Upper lobe of right lung (tissue), 1 donor: Measurements from ENCODE around the gene AMDHD2. TPM values are rescaled to one million over a fixed set of nuclear protein-coding genes. Genes with fewer than 3 reads are reported as not detected.
A peak's percentile ranks its signal among the peaks of the same experiment; 100 is the strongest.

Experiments
- ATAC-seq: fragments of 200-7000 bp; cut with Tn5 transposase; one replicate; pipeline ENCODE4 v1.9.1; 2020; ENCODE audit warnings: mild to moderate bottlenecking, moderate library complexity
- DNase-seq: peaks from one replicate; pipeline ENCODE4 v3.0.0-alpha.2; 2020
- H3K27ac ChIP-seq: fragments of 200-600 bp; one replicate; pipeline ENCODE4 v1.8.0; 2022
- H3K27me3 ChIP-seq: fragments of 200-600 bp; one replicate; pipeline ENCODE4 v1.8.0; 2022; ENCODE audit warnings: mild to moderate bottlenecking
- H3K36me3 ChIP-seq: fragments of 200-600 bp; one replicate; pipeline ENCODE4 v1.8.0; 2022
- H3K4me1 ChIP-seq: fragments of 200-600 bp; one replicate; pipeline ENCODE4 v1.8.0; 2022
- H3K4me3 ChIP-seq: fragments of 200-600 bp; one replicate; pipeline ENCODE4 v1.8.0; 2022; ENCODE audit warnings: mild to moderate bottlenecking
- H3K9me3 ChIP-seq: fragments of 200-600 bp; one replicate; pipeline ENCODE4 v1.8.0; 2022
- intact Hi-C: fragments of 100-400 bp; cut with DNase I; formaldehyde crosslinking; loops from one replicate; pipeline ENCODE4 v1.11.0; 2022
- total RNA-seq: library from RNA; stranded (reverse); fragmentation: NEBNext Ultra II Directional; extraction: Animal tissue kit (Norgen Biotek cat#: 25700); gene quantifications from one replicate; pipeline ENCODE4 v1.2.1, GENCODE V29; 2021
- TF ChIP-seq, protein P1 (sequence below): fragments of 200-600 bp; IDR thresholded peaks from one replicate; pipeline ENCODE4 v1.8.0; 2022; ENCODE audit warnings: antibody characterized with exemption
- donor health status: DM: no; HTN: yes; CAD: no; lungs with severe emphysema.

AMDHD2 gene
- total RNA-seq, 1 donor from 2014 or later, result 61.7 TPM

DNA sequence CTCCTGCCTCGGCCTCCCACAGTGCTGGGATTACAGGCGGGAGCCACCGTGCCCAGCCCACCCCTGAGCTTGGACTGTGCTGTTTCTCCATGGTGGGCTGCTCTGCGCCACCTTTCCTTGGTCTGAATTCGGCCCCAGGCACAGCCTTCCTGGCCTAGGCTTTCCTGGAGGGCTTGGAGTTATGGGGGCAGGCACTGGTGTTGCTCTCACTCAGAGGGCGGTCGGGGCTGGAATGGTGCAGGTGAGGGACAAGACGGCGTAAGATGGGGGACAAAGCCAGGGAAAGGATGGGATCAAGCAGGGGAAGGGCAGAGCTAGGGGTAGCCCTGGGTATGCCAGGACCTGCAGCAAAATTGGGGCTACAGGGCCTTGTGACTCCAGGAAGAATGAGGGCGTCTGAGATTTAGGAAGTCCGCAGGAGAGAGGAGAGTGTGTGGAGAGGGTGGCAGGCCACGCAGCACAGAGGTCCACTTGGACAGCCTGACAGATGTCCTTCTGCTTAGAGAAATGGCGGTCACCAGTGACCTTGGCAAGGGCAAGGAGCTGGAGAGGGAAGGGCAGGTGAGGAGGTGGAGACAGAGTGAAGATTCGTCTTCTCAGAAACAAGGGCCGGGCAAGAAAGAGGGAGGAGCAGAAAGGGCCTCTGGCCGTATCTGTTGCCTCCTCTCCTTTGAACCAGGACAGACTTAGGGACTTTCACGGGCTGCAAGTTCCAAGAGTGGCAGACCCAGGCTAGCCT, 8.0 kb upstream of the AMDHD2 start:
- H3K4me3 ChIP-seq, result no peak overlapping the region
- no peaks in the 10 kb centered on the region for H3K27me3 ChIP-seq
- H3K9me3 ChIP-seq, result no peaks in the 10 kb centered on the region
- peaks cover 36% of the 10 kb centered on the region for H3K4me1 ChIP-seq
- H3K27ac ChIP-seq, result no peak overlapping the region
- H3K36me3 ChIP-seq, result no peaks in the 10 kb centered on the region
- DNase-seq, result no peak
- TF ChIP-seq, protein P1, sequence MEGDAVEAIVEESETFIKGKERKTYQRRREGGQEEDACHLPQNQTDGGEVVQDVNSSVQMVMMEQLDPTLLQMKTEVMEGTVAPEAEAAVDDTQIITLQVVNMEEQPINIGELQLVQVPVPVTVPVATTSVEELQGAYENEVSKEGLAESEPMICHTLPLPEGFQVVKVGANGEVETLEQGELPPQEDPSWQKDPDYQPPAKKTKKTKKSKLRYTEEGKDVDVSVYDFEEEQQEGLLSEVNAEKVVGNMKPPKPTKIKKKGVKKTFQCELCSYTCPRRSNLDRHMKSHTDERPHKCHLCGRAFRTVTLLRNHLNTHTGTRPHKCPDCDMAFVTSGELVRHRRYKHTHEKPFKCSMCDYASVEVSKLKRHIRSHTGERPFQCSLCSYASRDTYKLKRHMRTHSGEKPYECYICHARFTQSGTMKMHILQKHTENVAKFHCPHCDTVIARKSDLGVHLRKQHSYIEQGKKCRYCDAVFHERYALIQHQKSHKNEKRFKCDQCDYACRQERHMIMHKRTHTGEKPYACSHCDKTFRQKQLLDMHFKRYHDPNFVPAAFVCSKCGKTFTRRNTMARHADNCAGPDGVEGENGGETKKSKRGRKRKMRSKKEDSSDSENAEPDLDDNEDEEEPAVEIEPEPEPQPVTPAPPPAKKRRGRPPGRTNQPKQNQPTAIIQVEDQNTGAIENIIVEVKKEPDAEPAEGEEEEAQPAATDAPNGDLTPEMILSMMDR, result no peak
- no peak for ATAC-seq
- intact Hi-C loops, result no loop called here

DNA sequence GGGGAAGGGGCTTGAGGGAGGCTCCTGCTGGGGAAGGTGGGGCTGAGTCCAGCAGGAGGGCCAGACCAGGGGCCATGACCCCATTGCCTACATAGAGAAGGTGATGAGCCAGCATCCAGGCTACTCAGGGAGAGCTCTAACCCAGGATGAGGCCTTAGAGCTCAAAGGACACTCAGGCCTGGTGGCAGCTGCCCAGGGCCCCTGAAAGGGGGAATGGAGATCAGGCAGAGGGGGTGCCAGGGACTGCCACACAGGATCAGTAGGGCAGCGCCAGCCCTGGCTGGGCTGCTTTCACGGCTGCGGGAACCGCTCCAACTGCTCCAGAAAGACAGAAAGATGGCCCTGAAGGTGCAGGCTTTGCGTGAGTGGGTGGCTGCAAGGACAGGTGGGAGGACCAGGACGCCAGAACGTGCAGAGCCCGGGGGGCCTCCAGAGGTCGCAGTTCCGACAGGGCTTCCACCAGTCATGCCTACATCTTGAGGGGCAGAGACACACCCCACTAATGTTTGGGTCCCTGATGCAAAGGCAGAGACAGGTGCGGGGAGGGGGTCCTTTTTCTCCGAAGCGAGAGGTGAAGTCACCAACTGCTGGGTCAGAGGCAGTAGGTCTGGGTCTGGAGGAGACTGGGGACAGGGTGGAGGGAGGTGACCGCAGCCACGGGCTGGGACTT, 7.3 kb upstream of the AMDHD2 start:
- Histone ChIP-seq H3K4me1 (peaks cover 42% of the 10 kb centered on the region), H3K4me3 (peak overlapping the region; percentile 88), H3K27me3 (no peaks in the 10 kb centered on the region), H3K27ac (peak overlapping the region; percentile 97), H3K9me3 (no peaks in the 10 kb centered on the region), H3K36me3 (no peaks in the 10 kb centered on the region)
- TF ChIP-seq, protein P1, result no peak
- DNase-seq (peak; percentile 69), ATAC-seq (no peak)
- intact Hi-C loops, result no loop called here

DNA sequence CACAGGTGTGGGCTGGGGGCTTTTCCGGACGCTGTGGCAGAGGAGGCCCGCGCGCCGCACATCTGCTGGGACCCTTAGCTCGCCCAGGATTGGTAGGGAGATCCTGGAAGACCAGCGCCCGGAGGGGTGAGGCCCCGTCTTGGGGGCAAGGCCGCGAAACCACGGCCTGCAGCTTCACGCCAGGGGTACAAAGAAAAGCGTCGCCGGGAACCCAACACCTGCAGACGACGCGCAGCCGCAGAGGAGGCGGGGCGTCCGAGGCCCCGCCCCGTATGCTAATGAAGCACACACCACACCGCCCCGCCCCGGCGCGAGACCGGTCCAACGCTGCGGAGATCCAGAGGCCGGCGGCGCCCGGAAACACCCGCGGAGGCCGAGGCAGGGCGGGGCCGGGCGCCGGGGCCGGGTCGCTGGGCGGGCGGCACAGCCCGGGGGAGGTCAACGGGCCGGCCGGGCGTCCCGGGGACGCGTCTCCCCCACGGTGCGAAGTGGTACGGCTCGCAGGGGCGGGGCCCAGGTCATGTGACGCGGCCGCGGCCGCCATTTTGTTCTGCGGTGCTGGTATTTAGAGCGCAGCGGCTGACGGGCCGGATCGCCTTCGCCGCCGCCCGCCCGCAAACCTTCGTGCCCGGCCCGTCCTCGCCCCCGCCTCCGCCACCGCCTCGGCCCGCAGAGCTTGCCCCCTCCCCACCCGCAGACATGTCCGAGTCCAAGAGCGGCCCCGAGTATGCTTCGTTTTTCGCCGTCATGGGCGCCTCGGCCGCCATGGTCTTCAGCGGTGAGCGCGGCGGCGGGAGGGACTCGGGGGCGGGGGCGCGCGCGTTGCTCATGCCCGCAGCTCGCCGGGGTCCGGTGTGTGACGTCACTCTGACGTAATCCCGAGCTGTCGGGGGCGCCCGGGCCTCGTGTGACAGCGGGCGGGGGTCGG, 6.5 kb upstream of the AMDHD2 start, which contains the start of gene ATP6V0C:
Gene ATP6V0C, plus strand, starts transcription at position 548 of the 928 bp plus-strand sequence. Its CDS starts 152 bp downstream, at position 700.
- Histone ChIP-seq H3K36me3 (no peaks in the 10 kb centered on the region), H3K4me1 (peaks cover 50% of the 10 kb centered on the region), H3K27ac (peak within 1 kb of the TSS; percentile 97), H3K9me3 (no peaks in the 10 kb centered on the region), H3K4me3 (peak within 1 kb of the TSS; percentile 88), H3K27me3 (no peaks in the 10 kb centered on the region)
- ATAC-seq, result peak; percentile 88
- peak; percentile 97 for DNase-seq
- TF ChIP-seq, protein P1, result no peak
- intact Hi-C loops, result no loop called here

DNA sequence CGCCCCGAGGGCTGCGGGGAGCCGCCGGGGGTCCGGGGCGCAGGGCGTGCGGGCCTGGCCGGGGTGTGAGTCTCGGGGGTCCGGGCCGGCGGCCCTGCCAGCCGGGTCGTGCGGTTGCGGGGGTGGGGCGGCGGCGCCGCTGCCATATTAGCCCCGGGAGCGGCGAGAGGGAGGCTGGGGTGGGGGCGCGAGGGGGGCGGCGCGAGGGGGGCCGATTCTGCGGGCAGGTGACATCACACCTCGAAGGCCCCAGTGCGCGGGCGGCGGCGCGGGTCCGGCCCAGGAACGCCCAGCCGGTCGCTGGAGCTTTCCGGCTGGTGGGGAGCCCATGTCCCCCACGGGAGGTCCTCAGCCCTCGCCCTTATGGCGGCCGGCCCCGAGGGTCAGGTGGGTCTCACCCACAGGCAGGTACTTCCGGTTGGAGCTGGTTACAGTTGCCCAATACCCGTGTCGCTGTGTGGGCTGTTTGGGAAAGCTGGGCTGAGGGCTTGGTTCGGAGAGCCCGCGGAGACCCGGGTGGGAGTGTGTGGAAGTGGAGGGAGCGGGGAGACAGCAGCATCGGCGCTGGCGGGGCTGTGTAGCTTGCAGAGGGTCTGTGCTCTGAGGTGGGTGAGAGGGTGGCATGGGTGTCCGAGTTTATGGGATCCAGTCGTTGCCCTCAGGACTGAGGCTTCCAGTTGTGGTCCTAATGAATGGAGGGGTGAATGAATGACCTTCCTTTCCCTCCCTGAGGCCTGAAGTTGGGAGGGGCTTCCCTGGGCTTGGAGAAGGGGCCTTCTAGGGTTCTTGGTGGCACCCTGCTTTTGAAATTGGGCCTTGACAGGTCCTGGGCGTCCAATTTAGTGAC, 5.6 kb upstream of the AMDHD2 start:
- intact Hi-C loops, result no loop called here
- ATAC-seq (peak; percentile 16), DNase-seq (peak; percentile 85)
- Histone ChIP-seq H3K4me3 (peak overlapping the region; percentile 88), H3K36me3 (peaks cover 7% of the 10 kb centered on the region), H3K9me3 (no peaks in the 10 kb centered on the region), H3K27ac (peak overlapping the region; percentile 97), H3K27me3 (no peaks in the 10 kb centered on the region), H3K4me1 (peaks cover 59% of the 10 kb centered on the region)
- TF ChIP-seq, protein P1, result no peak
